ENCODE measurements around the gene ECE2.

The ECE2 gene

GRCh38 chr3:184240384-184241140, 35.3 kb upstream of the ECE2 start:
- peak; percentile 9 for DNase-seq

GRCh38 chr3:184241141-184241446, 34.7 kb upstream of the ECE2 start:
- no peak for DNase-seq

- DNase-seq: peak; percentile 48
Observed at GRCh38 chr3:184241447-184242296, 34.1 kb upstream of the ECE2 start.

GRCh38 chr3:184242297-184242685, 33.5 kb upstream of the ECE2 start:
- no peak for DNase-seq

- DNase-seq: peak; percentile 86
Observed at GRCh38 chr3:184248454-184249411, 27.1 kb upstream of the ECE2 start, which contains the start of gene ALG3. TSS of gene ALG3 (minus strand) at chr3:184248962. CDS start at chr3:184248940, 22 bp downstream.

GRCh38 chr3:184249412-184250166, 26.2 kb upstream of the ECE2 start, which contains the start of gene EEF1AKMT4:
TSS of gene EEF1AKMT4 (plus strand) at chr3:184249672. CDS start at chr3:184249695, 23 bp downstream.
- DNase-seq: peak; percentile 80

GRCh38 chr3:184250167-184250828, 25.5 kb upstream of the ECE2 start:
- peak; percentile 61 for DNase-seq

- DNase-seq: no peak
Observed at GRCh38 chr3:184255291-184256039, 20.4 kb upstream of the ECE2 start.

GRCh38 chr3:184257083-184257915, 18.5 kb upstream of the ECE2 start:
- no peak for DNase-seq

- DNase-seq: no peak
Observed at GRCh38 chr3:184258926-184259325, 16.9 kb upstream of the ECE2 start.

- DNase-seq: no peak
Observed at GRCh38 chr3:184259396-184259877, 16.4 kb upstream of the ECE2 start.

GRCh38 chr3:184259878-184260723, 15.7 kb upstream of the ECE2 start:
- DNase-seq: peak; percentile 50

GRCh38 chr3:184260724-184261269, 15.0 kb upstream of the ECE2 start:
- peak; percentile 60 for DNase-seq

- DNase-seq: no peak
Observed at GRCh38 chr3:184261270-184261853, 14.5 kb upstream of the ECE2 start, which contains the start of gene CAMK2N2. TSS of gene CAMK2N2 (minus strand) at chr3:184261553. CDS start at chr3:184261285, 268 bp downstream.

- DNase-seq: peak; percentile 40
Observed at GRCh38 chr3:184261854-184262763, 13.7 kb upstream of the ECE2 start.

GRCh38 chr3:184262764-184263179, 13.1 kb upstream of the ECE2 start:
- peak; percentile 21 for DNase-seq
